AG04450 (cell line): ENCODE results near the gene TMEM209. TPM values are rescaled to one million over a fixed set of nuclear protein-coding genes. Genes with fewer than 3 reads are reported as not detected.
A peak's percentile ranks its signal among the peaks of the same experiment; 100 is the strongest.

Experiments used
- CTCF ChIA-PET: fragments of 300-600, 350-600 bp; formaldehyde crosslinking; extraction: SDS; loops from one replicate; lab custom pipeline; 2022; ENCODE audit warnings: antibody characterized with exemption, inconsistent platforms; lab: Charles Lee
- POLR2A ChIA-PET: fragments of 350-600 bp; formaldehyde crosslinking; extraction: SDS; loops from one replicate; lab custom pipeline; 2021; ENCODE audit warnings: antibody characterized with exemption, inconsistent platforms; lab: Yijun Ruan, JAX
- DNase-seq: peaks from one replicate; pipeline ENCODE4 v3.0.0-alpha.2; 2011; ENCODE audit warnings: low read depth, low spot score
- H3K27ac ChIP-seq: one replicate; pipeline ENCODE4 v1.5.1; 2012; ENCODE audit warnings: low read depth, low read length, control low read depth
- H3K27me3 ChIP-seq: one replicate; pipeline ENCODE4 v1.6.0; 2012; ENCODE audit warnings: low read length; ENCODE audit not compliant: control insufficient read depth, insufficient read depth
- H3K4me3 ChIP-seq: 2 replicates; pipeline ENCODE4 v1.5.1; 2011; ENCODE audit warnings: mild to moderate bottlenecking, low read depth, low read length, control low read depth
- H3K9me3 ChIP-seq: 2 replicates; pipeline ENCODE4 v1.5.1; 2012; ENCODE audit warnings: low read length; ENCODE audit not compliant: control insufficient read depth, insufficient read depth
- CTCF ChIP-seq: IDR thresholded peaks from 2 replicates; pipeline ENCODE4 v1.5.1; 2011; ENCODE audit warnings: low read depth, low read length, control low read depth, inconsistent platforms
- polyA plus RNA-seq: library from polyadenylated mRNA; depleted of rRNA; stranded (reverse); fragments of >200 nt; gene quantifications from 2 replicates; pipeline ENCODE4 v1.2.3, GENCODE V29; 2011

The TMEM209 gene
- polyA plus RNA-seq, 1 experiment: 15.2 TPM

GRCh38 chr7:130207642-130208041, 2.4 kb upstream of the TMEM209 start, which contains the start of gene SSMEM1:
TSS of gene SSMEM1 (plus strand) at chr7:130207860. CDS start at chr7:130207911, 51 bp downstream.
- POLR2A ChIA-PET: interaction anchor here (1.0 kb wide), 1 partner anchor 69 kb away, joined by 3 read pairs; no protein-coding TSS in a partner anchor
- no peak for DNase-seq
- CTCF ChIA-PET: interaction anchor here (1.0 kb wide), 1 partner anchor 135 kb away, joined by 3 read pairs; no protein-coding TSS in a partner anchor
- Histone ChIP-seq H3K4me3 (no peak within 1 kb of the TSS), H3K27me3 (no peaks in the 10 kb centered on the region), H3K9me3 (peaks cover 6% of the 10 kb centered on the region; the same call in 1 of the 2 replicates), H3K27ac (no peak within 1 kb of the TSS)
- TF ChIP-seq CTCF: no peak

- ChIA-PET CTCF (no interaction called here), POLR2A (no interaction called here)
- Histone ChIP-seq H3K9me3 (peaks cover 6% of the 10 kb centered on the region; the same call in 1 of the 2 replicates), H3K4me3 (no peak overlapping the region), H3K27me3 (no peaks in the 10 kb centered on the region), H3K27ac (no peak overlapping the region)
- TF ChIP-seq CTCF: 0 out of 2 replicates have a peak, but pooled peaks have one; percentile 13
- no peak for DNase-seq
Measured at GRCh38 chr7:130207033-130207432, 1.8 kb upstream of the TMEM209 start.

GRCh38 chr7:130201796-130202195, 3.4 kb downstream of the TMEM209 start:
- POLR2A ChIA-PET: no interaction called here
- no peak overlapping the region for H3K4me3 ChIP-seq
- TF ChIP-seq CTCF: no peak
- H3K27me3 ChIP-seq: no peaks in the 10 kb centered on the region
- no peak overlapping the region for H3K27ac ChIP-seq
- CTCF ChIA-PET: interaction anchor here (0.6 to 1.6 kb wide), 2 partner anchors 127 to 130 kb away, joined by 4 to 5 read pairs; no protein-coding TSS in a partner anchor
- H3K9me3 ChIP-seq: peaks cover 6% of the 10 kb centered on the region; the same call in 1 of the 2 replicates
- DNase-seq: no peak

GRCh38 chr7:130197094-130197493, 8.1 kb downstream of the TMEM209 start:
- no peak overlapping the region for H3K4me3 ChIP-seq
- ChIA-PET CTCF (no interaction called here), POLR2A (no interaction called here)
- DNase-seq: no peak
- no peak for TF ChIP-seq CTCF
- no peak overlapping the region for H3K27ac ChIP-seq
- H3K27me3 ChIP-seq: no peaks in the 10 kb centered on the region
- H3K9me3 ChIP-seq: no peaks in the 10 kb centered on the region; the same call in 1 of the 2 replicates

GRCh38 chr7:130196476-130196875, 8.7 kb downstream of the TMEM209 start:
- CTCF ChIA-PET: no interaction called here
- POLR2A ChIA-PET: no interaction called here
- TF ChIP-seq CTCF: no peak
- no peaks in the 10 kb centered on the region for H3K27me3 ChIP-seq
- H3K4me3 ChIP-seq: no peak overlapping the region
- no peak for DNase-seq
- no peak overlapping the region for H3K27ac ChIP-seq
- H3K9me3 ChIP-seq: no peaks in the 10 kb centered on the region; the same call in 1 of the 2 replicates
